Fibroblast of villous mesenchyme (primary cell): ENCODE data around the gene C6orf62. TPM values are rescaled to one million over a fixed set of nuclear protein-coding genes. Genes with fewer than 3 reads are reported as not detected.
"Not testable (repeated sequence)": the region's sequence is repeated elsewhere in the genome, so short reads cannot be mapped to it uniquely, and the experiment has no call there.

Experiments used
- DNase-seq: peaks from one replicate; pipeline ENCODE4 v3.0.0-alpha.2; 2010; ENCODE audit warnings: low read depth
- H3K4me3 ChIP-seq: 2 replicates; pipeline ENCODE4 v1.5.1; 2011; ENCODE audit warnings: low read depth, mild to moderate bottlenecking, low read length
- total RNA-seq: library from RNA; depleted of rRNA; stranded (reverse); fragments of >200 nt; gene quantifications from 2 replicates; pipeline ENCODE4 v1.2.3, GENCODE V29; 2012
- TF ChIP-seq, protein P1 (sequence below): IDR thresholded peaks from 2 replicates; pipeline ENCODE4 v1.5.1; 2012; ENCODE audit warnings: low read depth, mild to moderate bottlenecking, low read length; ENCODE audit not compliant: insufficient read depth

C6orf62 gene
- total RNA-seq, 1 donor, result 187 TPM

DNA sequence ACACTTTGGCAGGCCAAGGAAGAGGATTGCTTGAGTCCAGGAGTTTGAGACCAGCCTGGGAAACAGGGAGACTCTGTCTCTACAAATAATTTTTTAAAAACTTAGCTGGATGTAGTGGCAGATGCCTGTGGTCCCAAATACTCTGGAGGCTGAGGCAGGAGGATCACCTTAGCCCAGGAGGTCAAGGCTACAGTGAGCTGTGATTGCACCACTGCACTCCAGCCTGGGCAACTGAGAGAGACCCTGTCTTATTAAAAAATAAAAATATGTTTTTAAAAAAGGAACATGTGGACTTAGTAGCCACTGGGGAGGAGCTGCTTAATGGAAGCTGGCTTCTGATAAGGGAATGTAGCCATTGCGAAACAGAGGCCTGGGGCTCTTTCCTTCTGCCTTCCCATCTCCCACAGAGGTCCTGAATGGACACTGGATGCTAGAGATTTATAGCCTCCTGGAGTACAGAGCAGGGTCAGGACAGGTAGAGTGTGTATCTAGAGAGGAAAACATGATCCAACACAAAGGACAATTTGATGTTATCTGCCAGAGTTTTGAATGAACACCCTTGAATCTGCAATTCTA is 34.1 kb upstream of the C6orf62 start:
- DNase-seq, result peak; percentile 35
- TF ChIP-seq, protein P1, sequence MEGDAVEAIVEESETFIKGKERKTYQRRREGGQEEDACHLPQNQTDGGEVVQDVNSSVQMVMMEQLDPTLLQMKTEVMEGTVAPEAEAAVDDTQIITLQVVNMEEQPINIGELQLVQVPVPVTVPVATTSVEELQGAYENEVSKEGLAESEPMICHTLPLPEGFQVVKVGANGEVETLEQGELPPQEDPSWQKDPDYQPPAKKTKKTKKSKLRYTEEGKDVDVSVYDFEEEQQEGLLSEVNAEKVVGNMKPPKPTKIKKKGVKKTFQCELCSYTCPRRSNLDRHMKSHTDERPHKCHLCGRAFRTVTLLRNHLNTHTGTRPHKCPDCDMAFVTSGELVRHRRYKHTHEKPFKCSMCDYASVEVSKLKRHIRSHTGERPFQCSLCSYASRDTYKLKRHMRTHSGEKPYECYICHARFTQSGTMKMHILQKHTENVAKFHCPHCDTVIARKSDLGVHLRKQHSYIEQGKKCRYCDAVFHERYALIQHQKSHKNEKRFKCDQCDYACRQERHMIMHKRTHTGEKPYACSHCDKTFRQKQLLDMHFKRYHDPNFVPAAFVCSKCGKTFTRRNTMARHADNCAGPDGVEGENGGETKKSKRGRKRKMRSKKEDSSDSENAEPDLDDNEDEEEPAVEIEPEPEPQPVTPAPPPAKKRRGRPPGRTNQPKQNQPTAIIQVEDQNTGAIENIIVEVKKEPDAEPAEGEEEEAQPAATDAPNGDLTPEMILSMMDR, result no peak
- no peak overlapping the region for H3K4me3 ChIP-seq

DNA sequence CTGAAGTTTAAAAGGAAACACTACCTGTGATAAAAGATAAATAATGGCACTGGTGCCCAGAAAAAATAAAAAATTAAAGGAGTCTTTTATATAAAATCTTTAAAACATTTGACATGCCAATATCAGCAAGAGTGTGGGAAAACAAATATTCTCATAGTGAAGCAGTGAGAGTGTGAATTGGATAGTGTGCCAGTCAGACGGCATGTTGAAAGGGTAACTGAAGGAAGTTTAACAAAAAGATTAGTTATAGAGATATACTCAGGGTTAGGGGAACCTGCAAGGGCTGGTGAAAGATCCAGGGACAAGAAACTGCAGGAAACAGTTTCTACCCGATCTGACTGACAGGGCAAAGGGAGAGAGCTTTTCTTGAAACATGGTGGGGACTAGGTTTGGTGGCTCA is 33.5 kb upstream of the C6orf62 start:
- TF ChIP-seq, protein P1, result no peak
- no peak overlapping the region for H3K4me3 ChIP-seq
- DNase-seq, result no peak

GRCh38 chr6:24750878-24751277 is 31.9 kb upstream of the C6orf62 start:
- not testable (repeated sequence) for DNase-seq, H3K4me3 ChIP-seq

DNA sequence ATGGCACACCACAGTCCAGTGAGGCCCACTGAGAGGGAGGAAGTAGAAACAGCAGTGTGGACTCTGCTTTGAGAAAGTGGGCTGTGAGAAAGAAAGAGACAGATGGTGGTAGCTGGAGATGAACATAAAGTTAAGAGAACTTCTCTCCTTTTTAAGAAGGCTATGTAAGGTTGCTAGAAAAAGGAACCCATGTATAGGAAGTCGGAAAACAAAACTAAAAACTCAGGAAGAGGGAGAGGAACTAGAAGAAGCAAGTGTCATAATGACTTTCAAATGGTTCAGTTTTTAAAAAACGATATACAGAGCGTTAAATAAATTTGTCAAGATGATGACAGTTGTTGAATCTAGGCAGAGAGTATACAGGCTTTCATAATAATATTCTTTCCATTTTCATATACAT is 30.3 kb upstream of the C6orf62 start:
- TF ChIP-seq, protein P1, result no peak
- DNase-seq, result no peak
- H3K4me3 ChIP-seq, result no peak overlapping the region

- TF ChIP-seq, protein P1, result no peak
- DNase-seq, result no peak
- H3K4me3 ChIP-seq, result no peak overlapping the region
These were observed 26.0 kb upstream of the C6orf62 start for GRCh38 chr6:24744911-24745310.

- DNase-seq, result no peak
- no peak overlapping the region for H3K4me3 ChIP-seq
- TF ChIP-seq, protein P1, result no peak
These were observed 25.0 kb upstream of the C6orf62 start for GRCh38 chr6:24743944-24744335.

GRCh38 chr6:24743265-24743943 is 24.4 kb upstream of the C6orf62 start:
- TF ChIP-seq, protein P1, result no peak
- H3K4me3 ChIP-seq, result no peak overlapping the region

More at GRCh38 chr6:24743265-24743943, 24.4 kb upstream of the C6orf62 start:
- peak; percentile 90 for DNase-seq
